ENCODE results near the gene MAML3. TPM values are rescaled to one million over a fixed set of nuclear protein-coding genes. Genes with fewer than 3 reads are reported as not detected.
A peak's percentile ranks its signal among the peaks of the same experiment; 100 is the strongest.

MAML3 gene
- total and polyA plus RNA-seq, 8 donors: 1.7 to 20.3 (median 8.4) TPM

GRCh38 chr4:139764686-139765310, 389.2 kb downstream of the MAML3 start:
- no peak for TF ChIP-seq POLR2AphosphoS5 (IDR thresholded peaks at IDR 0.05)
- Histone ChIP-seq H3K4me3 (no peak overlapping the region), H3K9me3 (no peaks in the 10 kb centered on the region), H3K27me3 (no peaks in the 10 kb centered on the region), H3K36me3 (no peaks in the 10 kb centered on the region), H3K27ac (peak overlapping the region in 3 of 5 donors; percentile 1 to 49 (median 44)), H3K4me1 (peaks cover 6 to 29% (median 18%) of the 10 kb centered on the region in 4 donors)
- intact Hi-C loops (cut with DNase I; ENCODE audit: low total_unique reads): no loop called here
- DNase-seq: no peak
- WGBS, 5 donors: 64 to 76% (median 73%) methylated on average over 9 of the region's 9 CpGs

GRCh38 chr4:139764182-139764581, 389.8 kb downstream of the MAML3 start:
- no peaks in the 10 kb centered on the region for H3K9me3 ChIP-seq
- H3K27ac ChIP-seq: peak overlapping the region in 4 of 5 donors; percentile 1 to 49 (median 32)
- no peaks in the 10 kb centered on the region for H3K36me3 ChIP-seq
- H3K27me3 ChIP-seq: no peaks in the 10 kb centered on the region
- H3K4me1 ChIP-seq: peaks cover 6 to 29% (median 18%) of the 10 kb centered on the region in 4 donors
- H3K4me3 ChIP-seq: no peak overlapping the region
- 17 to 31% (median 25%) methylated on average over 8 of the region's 8 CpGs for WGBS, 5 donors
- TF ChIP-seq POLR2A (IDR thresholded peaks at IDR 0.05): no peak
- TF ChIP-seq CTCF (IDR thresholded peaks at IDR 0.05): no peak
- intact Hi-C loops (cut with DNase I; ENCODE audit: low total_unique reads): no loop called here
- peak; percentile 45 to 50 for DNase-seq

GRCh38 chr4:139763672-139764071, 390.3 kb downstream of the MAML3 start:
- intact Hi-C loops (cut with DNase I; ENCODE audit: low total_unique reads): no loop called here
- Histone ChIP-seq H3K27ac (peak overlapping the region in 4 of 5 donors; percentile 1 to 49 (median 32)), H3K9me3 (no peaks in the 10 kb centered on the region), H3K27me3 (no peaks in the 10 kb centered on the region), H3K36me3 (no peaks in the 10 kb centered on the region), H3K4me3 (no peak overlapping the region), H3K4me1 (peaks cover 6 to 29% (median 18%) of the 10 kb centered on the region in 4 donors)
- 25 to 57% (median 39%) methylated on average over 2 of the region's 2 CpGs for WGBS, 5 donors
- DNase-seq: peak in 1 of 2 donors; percentile 40
- TF ChIP-seq EP300 (IDR thresholded peaks at IDR 0.05) (no peak), POLR2AphosphoS5 (IDR thresholded peaks at IDR 0.05) (no peak), CTCF (IDR thresholded peaks at IDR 0.05) (no peak), POLR2A (IDR thresholded peaks at IDR 0.05) (no peak)

GRCh38 chr4:139763205-139763604, 390.8 kb downstream of the MAML3 start:
- intact Hi-C loops (cut with DNase I; ENCODE audit: low total_unique reads): no loop called here
- H3K27ac ChIP-seq: peak overlapping the region in 4 of 5 donors; percentile 1 to 49 (median 32)

GRCh38 chr4:139762720-139763119, 391.3 kb downstream of the MAML3 start:
- intact Hi-C loops (cut with DNase I; ENCODE audit: low total_unique reads): no loop called here
- H3K4me1 ChIP-seq: peaks cover 6 to 29% (median 18%) of the 10 kb centered on the region in 4 donors
- peak in 1 of 2 donors; percentile 49 for DNase-seq
- H3K9me3 ChIP-seq: no peaks in the 10 kb centered on the region
- H3K4me3 ChIP-seq: no peak overlapping the region
- no peaks in the 10 kb centered on the region for H3K36me3 ChIP-seq
- no peak for TF ChIP-seq CTCF (IDR thresholded peaks at IDR 0.05)
- no peak for TF ChIP-seq POLR2A (IDR thresholded peaks at IDR 0.05)
- no peak for TF ChIP-seq EP300 (IDR thresholded peaks at IDR 0.05)
- no peak for TF ChIP-seq POLR2AphosphoS5 (IDR thresholded peaks at IDR 0.05)
- H3K27ac ChIP-seq: peak overlapping the region in 3 of 5 donors; percentile 20 to 49 (median 44)
- no peaks in the 10 kb centered on the region for H3K27me3 ChIP-seq
- 56 to 74% (median 67%) methylated on average over 5 of the region's 5 CpGs for WGBS, 5 donors

More at GRCh38 chr4:139763205-139763604, 390.8 kb downstream of the MAML3 start:
- peaks cover 6 to 29% (median 18%) of the 10 kb centered on the region in 4 donors for H3K4me1 ChIP-seq
- peak in 1 of 2 donors; percentile 59 for DNase-seq
- no peak for TF ChIP-seq EP300 (IDR thresholded peaks at IDR 0.05)
- TF ChIP-seq POLR2A (IDR thresholded peaks at IDR 0.05): no peak
- 62 to 81% (median 65%) methylated on average over 6 of the region's 6 CpGs for WGBS, 5 donors
- no peaks in the 10 kb centered on the region for H3K9me3 ChIP-seq
- no peak overlapping the region for H3K4me3 ChIP-seq
- H3K27me3 ChIP-seq: no peaks in the 10 kb centered on the region
- H3K36me3 ChIP-seq: no peaks in the 10 kb centered on the region
